ENCODE results near the gene MT1B.

DNA sequence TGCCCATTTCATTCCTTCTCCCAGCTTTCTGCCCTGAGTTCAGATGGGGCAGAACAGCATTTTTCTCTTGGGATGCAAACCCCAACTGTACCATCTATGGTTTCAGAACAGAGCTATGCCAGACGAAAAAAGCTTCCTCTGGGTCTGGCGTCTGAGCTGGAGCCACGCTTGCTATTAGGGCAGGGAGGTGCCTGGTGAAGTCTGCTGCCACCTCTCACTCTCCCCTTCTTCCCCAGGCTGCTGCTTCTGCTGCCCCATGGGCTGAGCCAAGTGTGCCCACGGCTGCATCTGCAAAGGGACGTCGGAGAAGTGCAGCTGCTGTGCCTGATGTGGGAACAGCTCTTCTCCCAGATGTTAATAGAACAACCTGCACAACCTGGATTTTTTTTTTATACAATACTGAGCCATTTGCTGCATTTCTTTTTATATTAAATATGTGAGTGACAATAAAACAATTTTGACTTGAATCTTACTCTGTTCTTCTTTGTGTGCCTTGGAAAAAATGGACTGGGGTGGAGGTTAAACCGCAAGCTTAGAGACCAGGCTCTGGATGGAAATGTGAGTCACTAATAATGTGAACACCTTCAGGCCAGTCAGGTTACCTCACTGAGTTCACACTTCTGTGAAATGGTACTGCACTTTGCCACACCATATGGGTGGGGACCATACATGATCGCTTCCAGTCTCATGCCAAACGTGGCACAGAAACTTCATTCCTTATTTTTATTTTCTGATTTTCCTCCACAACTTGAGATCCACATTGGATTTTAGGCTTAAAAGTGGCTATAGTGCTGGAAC is 14.9 kb upstream of the MT1B start:
- no peak for TF ChIP-seq POLR2A (IDR thresholded peaks at IDR 0.05)
- TF ChIP-seq, protein P1, sequence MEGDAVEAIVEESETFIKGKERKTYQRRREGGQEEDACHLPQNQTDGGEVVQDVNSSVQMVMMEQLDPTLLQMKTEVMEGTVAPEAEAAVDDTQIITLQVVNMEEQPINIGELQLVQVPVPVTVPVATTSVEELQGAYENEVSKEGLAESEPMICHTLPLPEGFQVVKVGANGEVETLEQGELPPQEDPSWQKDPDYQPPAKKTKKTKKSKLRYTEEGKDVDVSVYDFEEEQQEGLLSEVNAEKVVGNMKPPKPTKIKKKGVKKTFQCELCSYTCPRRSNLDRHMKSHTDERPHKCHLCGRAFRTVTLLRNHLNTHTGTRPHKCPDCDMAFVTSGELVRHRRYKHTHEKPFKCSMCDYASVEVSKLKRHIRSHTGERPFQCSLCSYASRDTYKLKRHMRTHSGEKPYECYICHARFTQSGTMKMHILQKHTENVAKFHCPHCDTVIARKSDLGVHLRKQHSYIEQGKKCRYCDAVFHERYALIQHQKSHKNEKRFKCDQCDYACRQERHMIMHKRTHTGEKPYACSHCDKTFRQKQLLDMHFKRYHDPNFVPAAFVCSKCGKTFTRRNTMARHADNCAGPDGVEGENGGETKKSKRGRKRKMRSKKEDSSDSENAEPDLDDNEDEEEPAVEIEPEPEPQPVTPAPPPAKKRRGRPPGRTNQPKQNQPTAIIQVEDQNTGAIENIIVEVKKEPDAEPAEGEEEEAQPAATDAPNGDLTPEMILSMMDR (IDR thresholded peaks at IDR 0.05), result no peak

Data from esophagus squamous epithelium (tissue), 4 donors.